ENCODE data around the gene TRABD2B.

- no peak for TF ChIP-seq CTCF (IDR thresholded peaks at IDR 0.05)
- TF ChIP-seq POLR2AphosphoS5 (IDR thresholded peaks at IDR 0.05) = no peak
Observed at GRCh38 chr1:47787560-47787959, 209.6 kb downstream of the TRABD2B start.

Data from breast epithelium (tissue), 3 donors.